Skin epidermis (tissue), 12 donors: Measurements from ENCODE around the gene ZPR1.
A peak's percentile ranks its signal among the peaks of the same experiment; 100 is the strongest.

ENCODE experiments used
- H3K27ac ChIP-seq, 21 experiments: fragments of 200-600 bp; sonication (generic) in 11 of 21; one replicate each; pipeline ENCODE4 v1.5.0; 2020; ENCODE audit warnings: mild to moderate bottlenecking in 3 of 21, inconsistent platforms in 2 of 21, moderate library complexity in 2 of 21
- H3K4me3 ChIP-seq, 7 experiments: fragments of 200-600 bp; sonication (generic) in 2 of 7; one replicate each; pipeline ENCODE4 v1.5.0; 2020; ENCODE audit warnings: inconsistent platforms in 2 of 7, mild to moderate bottlenecking in 2 of 7, moderate library complexity in 1 of 7

The ZPR1 gene

DNA sequence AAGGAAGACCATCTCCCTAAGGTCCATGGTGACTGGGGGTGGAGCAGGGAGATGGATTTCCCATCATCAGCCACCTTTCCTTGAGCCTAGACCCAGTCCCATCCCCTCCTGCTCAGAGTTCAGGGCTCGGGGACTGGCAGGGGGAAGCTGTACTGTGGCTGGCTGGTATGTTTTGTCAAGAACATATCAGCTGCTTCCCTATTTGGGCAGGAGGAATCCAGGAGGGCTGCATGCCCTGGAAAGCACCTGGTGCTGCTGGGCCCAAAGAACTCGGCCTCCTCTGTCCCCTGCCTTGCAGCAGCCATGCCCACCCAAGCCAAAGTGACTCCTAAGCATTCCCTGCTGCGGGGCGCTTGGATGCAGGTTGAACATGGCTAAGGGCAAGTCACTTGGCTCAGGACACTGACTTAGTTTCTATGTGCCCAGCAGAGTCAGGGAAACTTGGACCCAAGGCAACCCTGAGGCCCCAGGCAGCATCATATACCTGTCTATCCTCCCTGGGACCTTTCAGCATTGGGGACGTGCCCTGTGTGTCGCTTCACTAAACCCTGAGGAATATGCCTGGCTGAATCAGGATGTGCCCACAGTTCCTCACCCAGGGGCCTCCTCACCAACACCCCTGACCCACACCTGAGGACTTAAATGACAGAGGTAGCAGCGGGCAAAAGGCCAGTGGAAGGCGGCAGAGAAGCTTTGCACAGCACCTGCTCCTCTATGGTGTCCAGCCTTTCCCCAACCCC lies 58.2 kb downstream of the ZPR1 start:
- H3K27ac ChIP-seq = no peak overlapping the region
- no peak overlapping the region for H3K4me3 ChIP-seq

DNA sequence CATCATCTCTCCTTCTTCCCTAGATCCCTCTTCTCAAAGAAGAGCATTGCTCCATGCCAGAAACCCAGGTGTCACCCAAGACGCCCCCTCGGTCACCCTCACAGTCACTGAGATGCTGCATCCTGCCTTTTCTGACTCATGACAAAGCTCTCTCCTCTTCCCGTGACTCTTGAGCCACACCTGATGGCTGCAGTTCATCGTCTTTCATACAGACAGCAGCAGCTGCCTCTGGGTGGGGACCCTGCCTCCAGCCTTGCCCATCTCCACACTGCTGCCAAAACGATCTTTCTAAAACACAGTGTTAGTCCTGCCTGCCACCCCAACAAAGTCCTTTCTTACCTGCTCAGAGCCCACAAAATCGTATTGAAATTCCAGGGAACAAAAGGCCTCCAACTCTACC lies 59.8 kb downstream of the ZPR1 start:
- Histone ChIP-seq H3K27ac (no peak overlapping the region), H3K4me3 (no peak overlapping the region)

DNA sequence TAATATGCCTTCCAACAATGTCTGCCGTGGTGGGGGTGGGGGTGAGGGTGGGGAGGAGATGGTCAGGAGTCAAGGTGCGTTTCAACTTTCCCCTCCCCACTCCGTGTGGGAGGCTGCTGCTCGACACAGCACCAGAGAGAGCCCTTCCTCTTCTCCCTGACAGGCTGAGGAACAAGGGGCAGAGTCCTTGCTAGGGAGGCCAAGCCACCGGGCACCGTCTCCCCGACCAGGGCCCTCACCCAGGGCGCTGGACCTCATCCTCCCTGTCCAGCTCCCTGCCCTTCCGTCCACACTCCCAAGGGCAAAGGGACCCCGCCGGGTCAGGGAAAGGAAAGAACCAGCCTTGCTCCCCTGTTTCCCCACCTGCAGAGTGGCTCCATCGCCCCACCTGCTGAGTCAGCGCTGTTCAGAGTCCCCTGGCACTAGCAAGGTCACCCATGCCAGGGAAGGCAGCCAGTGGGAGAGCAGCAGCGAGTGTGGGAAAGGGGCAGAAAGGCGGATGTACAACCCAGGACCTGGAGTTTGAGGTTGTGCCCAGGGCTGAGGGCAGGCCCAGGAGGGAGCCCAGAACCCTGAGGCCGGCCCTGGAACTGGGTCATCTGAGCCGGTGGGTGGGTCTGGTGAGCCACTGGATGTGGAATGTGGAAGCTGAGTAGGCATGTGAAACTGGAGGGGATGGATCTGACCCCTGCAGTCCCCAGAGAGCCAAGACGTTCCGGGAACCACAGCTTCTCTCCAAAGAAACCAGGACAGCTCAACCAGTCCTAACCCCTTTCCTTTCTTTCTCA lies 62.2 kb downstream of the ZPR1 start:
- no peak overlapping the region for H3K4me3 ChIP-seq
- peak overlapping the region in 1 of 21 experiments; percentile 21 for H3K27ac ChIP-seq

DNA sequence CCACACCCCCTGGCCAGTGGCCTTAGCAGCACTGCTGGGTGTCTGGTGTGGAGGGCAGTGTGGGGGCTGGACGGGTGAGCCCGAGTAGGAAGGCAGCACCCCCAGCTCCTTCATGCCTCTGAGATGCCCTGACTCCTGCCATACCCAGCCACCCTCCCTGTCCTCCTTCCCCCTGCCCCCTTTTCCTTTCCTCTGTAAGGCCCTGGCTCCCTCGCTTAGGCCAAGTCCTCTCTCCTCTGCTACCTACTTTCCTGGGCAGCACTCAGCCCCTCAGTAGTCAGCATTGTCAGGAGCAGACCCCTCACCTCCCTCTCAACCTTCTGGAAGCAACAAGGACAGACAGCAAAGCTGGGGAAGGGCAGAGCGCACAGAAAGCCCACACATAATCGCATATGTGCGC lies 63.0 kb downstream of the ZPR1 start:
- H3K4me3 ChIP-seq = no peak overlapping the region
- H3K27ac ChIP-seq = no peak overlapping the region
